Measurements from ENCODE around the gene SLC6A1. TPM values are rescaled to one million over a fixed set of nuclear protein-coding genes. Genes with fewer than 3 reads are reported as not detected.

SLC6A1 gene
- total RNA-seq, 1 experiment from 2014 or later = not detected

GRCh38 chr3:11034309-11034985 lies 41.9 kb downstream of the SLC6A1 start:
- H3K27ac ChIP-seq (ENCODE audit: low read depth, low read length) = no peak overlapping the region
- H3K36me3 ChIP-seq (ENCODE audit: control insufficient read depth in 1 of 2, insufficient read depth in 2 of 2, low read length in 2 of 2) = no peaks in the 10 kb centered on the region
- POLR2A ChIA-PET = no interaction called here
- no peaks in the 10 kb centered on the region for H3K4me1 ChIP-seq (ENCODE audit: control insufficient read depth in 1 of 2, insufficient read depth in 2 of 2, low read length in 2 of 2)
- no peak overlapping the region for H3K4me3 ChIP-seq (replicated peaks in 1 of 2; ENCODE audit: low read depth in 1 of 2, low read length in 2 of 2)
- RAD21 ChIA-PET (ENCODE audit: low non-redundant PET in 1 of 2, low total read pairs in 2 of 2, uncharacterized antibody in 2 of 2, unreplicated experiment in 2 of 2) = no interaction called here
- no peak overlapping the region for H3K4me2 ChIP-seq (ENCODE audit: low read length)
- DNase-seq (ENCODE audit: low read depth, low spot score) (no peak), ATAC-seq (peak; percentile 74)
- intact Hi-C loops (cut with micrococcal nuclease) = no loop called here
- H2AFZ ChIP-seq (ENCODE audit: low read depth, low read length, poor library complexity, severe bottlenecking) = no peak overlapping the region
- H3K9me2 ChIP-seq (ENCODE audit: insufficient read depth) = no peaks in the 10 kb centered on the region
- no peak overlapping the region for H3K9ac ChIP-seq (ENCODE audit: low read length)
- H4K20me1 ChIP-seq (ENCODE audit: insufficient read depth) = no peaks in the 10 kb centered on the region
- H3K79me2 ChIP-seq (ENCODE audit: insufficient read depth, low read length) = no peaks in the 10 kb centered on the region
- peaks cover 19% of the 10 kb centered on the region for H3K27me3 ChIP-seq (ENCODE audit: insufficient read depth, low read length)
- CTCF ChIA-PET = no interaction called here
- no TSS peak for BruUV-seq (replicated peaks)
- TF ChIP-seq POLR2AphosphoS5 (IDR thresholded peaks at IDR 0.05; ENCODE audit: low read depth, low read length) (no peak), ZFX (IDR thresholded peaks at IDR 0.05) (no peak), EGR1 (IDR thresholded peaks at IDR 0.05; ENCODE audit: low read depth) (no peak), ZNF274 (IDR thresholded peaks at IDR 0.05; ENCODE audit: low read depth, low read length) (no peak), FOSL1 (IDR thresholded peaks at IDR 0.05; ENCODE audit: low read depth) (no peak), SIN3A (IDR thresholded peaks at IDR 0.05; ENCODE audit: low read depth) (no peak), ZBTB33 (IDR thresholded peaks at IDR 0.05; ENCODE audit: extremely low read depth, insufficient replicate concordance, low read length) (no peak), TCF7L2 (IDR thresholded peaks at IDR 0.05; ENCODE audit: borderline replicate concordance, extremely low read depth, insufficient read depth, insufficient read length) (no peak), REST (IDR thresholded peaks at IDR 0.05; ENCODE audit: low read depth) (no peak), POLR2A (IDR thresholded peaks at IDR 0.05; ENCODE audit: borderline replicate concordance, extremely low read depth, insufficient read depth, insufficient read length) (no peak), SP1 (IDR thresholded peaks at IDR 0.05; ENCODE audit: low read depth) (no peak), JUND (IDR thresholded peaks at IDR 0.05) (no peak), RAD21 (IDR thresholded peaks at IDR 0.05; ENCODE audit: low read depth) (no peak), CBX3 (IDR thresholded peaks at IDR 0.05; ENCODE audit: low read depth) (no peak), CEBPB (IDR thresholded peaks at IDR 0.05; ENCODE audit: low read depth) (no peak), ELF1 (IDR thresholded peaks at IDR 0.05; ENCODE audit: borderline replicate concordance, low read depth) (no peak), SRF (IDR thresholded peaks at IDR 0.05; ENCODE audit: low read depth) (no peak), EZH2phosphoT487 (IDR thresholded peaks at IDR 0.05; ENCODE audit: borderline replicate concordance) (no peak)
- TF ChIP-seq, protein P1, sequence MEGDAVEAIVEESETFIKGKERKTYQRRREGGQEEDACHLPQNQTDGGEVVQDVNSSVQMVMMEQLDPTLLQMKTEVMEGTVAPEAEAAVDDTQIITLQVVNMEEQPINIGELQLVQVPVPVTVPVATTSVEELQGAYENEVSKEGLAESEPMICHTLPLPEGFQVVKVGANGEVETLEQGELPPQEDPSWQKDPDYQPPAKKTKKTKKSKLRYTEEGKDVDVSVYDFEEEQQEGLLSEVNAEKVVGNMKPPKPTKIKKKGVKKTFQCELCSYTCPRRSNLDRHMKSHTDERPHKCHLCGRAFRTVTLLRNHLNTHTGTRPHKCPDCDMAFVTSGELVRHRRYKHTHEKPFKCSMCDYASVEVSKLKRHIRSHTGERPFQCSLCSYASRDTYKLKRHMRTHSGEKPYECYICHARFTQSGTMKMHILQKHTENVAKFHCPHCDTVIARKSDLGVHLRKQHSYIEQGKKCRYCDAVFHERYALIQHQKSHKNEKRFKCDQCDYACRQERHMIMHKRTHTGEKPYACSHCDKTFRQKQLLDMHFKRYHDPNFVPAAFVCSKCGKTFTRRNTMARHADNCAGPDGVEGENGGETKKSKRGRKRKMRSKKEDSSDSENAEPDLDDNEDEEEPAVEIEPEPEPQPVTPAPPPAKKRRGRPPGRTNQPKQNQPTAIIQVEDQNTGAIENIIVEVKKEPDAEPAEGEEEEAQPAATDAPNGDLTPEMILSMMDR (IDR thresholded peaks at IDR 0.05 in 2 of 3, conservative IDR thresholded peaks at IDR 0.05 in 1 of 3; ENCODE audit: borderline replicate concordance in 1 of 3, insufficient read depth in 1 of 3, low read depth in 2 of 3, low read length in 2 of 3) = no peak
- TF ChIP-seq, protein P2, sequence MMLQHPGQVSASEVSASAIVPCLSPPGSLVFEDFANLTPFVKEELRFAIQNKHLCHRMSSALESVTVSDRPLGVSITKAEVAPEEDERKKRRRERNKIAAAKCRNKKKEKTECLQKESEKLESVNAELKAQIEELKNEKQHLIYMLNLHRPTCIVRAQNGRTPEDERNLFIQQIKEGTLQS (IDR thresholded peaks at IDR 0.05) = no peak
- H3K9me3 ChIP-seq (ENCODE audit: control insufficient read depth in 1 of 2, insufficient read depth in 1 of 2, low read depth in 1 of 2, low read length in 2 of 2) = no peaks in the 10 kb centered on the region

Measured in HCT116 (cell line).